Measurements from ENCODE around the gene TRAPPC6A. TPM values are rescaled to one million over a fixed set of nuclear protein-coding genes. Genes with fewer than 3 reads are reported as not detected.

TRAPPC6A gene, protein sequence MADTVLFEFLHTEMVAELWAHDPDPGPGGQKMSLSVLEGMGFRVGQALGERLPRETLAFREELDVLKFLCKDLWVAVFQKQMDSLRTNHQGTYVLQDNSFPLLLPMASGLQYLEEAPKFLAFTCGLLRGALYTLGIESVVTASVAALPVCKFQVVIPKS
- 39.2 to 45.1 TPM (median 43.3 TPM) in 5 replicates for total RNA-seq (2022; extraction: Qiagen RNA extraction)

DNA sequence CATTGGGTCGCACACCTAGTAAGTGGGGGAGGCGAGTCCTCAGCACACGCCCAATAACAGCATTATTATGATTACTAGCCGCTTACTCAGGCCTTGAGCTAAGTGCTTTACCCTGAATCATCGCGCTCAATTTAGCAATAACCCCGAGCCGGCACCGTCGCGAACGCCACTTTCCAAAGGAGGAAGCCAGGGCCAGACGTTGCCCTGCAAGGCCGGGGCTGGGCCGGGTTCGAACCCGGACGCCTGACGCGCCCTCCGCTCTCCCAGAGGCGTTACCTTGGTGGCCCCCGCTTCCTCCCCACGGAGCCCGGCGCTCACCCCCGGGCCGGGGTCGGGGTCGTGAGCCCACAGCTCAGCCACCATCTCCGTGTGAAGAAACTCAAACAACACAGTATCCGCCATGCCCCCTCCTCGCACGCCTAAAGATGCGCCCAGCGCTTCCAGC is at the start of gene TRAPPC6A:
Gene TRAPPC6A (minus strand): TSS at position 421 of the 445 bp plus-strand sequence. CDS start 19 bp downstream, at position 402.

DNA sequence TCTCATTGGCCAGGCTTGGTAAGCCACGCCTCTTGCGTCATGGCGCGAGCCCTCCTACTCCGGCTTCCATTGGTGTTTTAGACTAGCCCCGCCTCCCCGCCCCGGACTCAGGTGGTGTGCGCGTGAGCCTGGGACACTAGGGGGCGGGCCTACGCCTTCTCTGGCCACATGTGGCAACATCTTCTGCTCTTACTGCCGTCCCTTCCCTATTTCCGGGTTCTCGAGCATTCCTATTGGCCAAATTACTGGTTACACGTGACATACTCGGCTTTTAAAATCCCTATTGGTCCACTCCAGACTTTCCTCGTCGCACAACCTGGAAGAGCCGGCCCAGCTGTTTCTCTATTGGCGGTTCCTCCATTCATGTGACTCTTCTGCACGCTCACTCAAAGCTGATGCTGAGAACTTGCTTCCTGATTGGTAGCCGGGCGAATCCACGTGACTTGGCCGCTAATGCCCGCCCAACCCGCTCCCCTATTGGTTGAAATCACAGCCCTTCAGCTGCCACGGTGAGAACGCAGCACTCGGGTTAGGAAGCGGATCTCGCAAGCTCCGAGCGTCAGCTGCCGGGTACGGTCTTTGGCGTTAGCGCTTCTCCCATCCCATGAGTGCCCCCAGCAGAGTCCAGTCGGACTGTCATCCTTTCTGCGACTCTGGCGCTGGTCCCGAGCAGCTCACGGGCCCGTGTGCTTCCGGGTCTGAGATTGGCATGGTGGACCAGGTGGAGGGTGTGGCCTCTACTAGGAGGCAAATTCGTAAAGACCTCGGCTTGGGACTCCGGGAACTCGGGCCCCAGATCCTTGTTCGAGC is 430 bp upstream of the TRAPPC6A start, which contains the start of gene BLOC1S3:
Gene BLOC1S3 (plus strand): TSS at position 523 of the 810 bp plus-strand sequence. CDS start 513 bp downstream, outside the sequence.

DNA sequence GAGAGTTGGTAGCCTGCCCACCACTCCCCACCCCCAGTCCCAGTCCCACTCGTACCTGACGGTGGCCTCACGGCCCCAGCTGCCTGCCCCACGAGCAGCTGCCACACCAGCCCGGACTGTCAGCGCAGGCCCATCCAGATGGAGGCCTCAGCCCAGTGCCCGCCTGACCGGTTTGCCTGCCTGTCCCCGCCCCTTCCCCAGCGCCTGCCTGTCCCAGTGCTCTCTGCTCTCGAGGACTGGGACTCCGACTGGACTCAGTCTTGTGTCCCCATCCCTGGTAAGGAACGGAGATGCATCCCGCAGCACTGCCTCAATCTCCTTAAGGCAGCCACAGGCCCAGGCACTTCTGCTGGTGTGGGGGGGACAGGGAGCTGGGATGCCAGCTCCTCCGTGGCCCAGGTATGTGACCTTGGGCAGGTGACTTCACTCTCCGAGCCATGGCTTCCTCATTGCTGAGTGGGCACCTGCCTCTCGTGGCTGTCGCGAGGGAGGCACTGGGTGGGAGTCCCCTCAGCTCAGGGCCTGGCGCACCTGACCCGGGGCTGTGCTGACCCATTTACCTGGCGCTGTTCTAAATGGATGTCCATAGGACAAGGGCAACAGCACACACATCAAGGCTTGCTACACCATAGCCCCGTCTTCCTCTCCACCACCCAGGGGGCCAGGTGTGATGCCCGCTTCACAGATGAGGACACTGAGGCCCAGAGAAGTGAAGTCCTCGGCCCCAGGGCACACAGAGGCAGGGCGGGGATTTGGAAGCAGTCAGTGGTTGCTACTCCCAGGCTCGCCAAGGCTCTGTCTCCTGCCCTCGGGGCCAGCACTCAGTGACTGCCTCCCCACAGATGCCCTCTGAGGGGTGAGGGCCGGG is 16.9 kb downstream of the TRAPPC6A start, which contains the start of gene NKPD1:
Gene NKPD1 (minus strand): TSS at position 113 of the 868 bp plus-strand sequence. CDS start 832 bp downstream, outside the sequence.

Other genes with a start within 250 kb of the TRAPPC6A start
- not detected in 5 replicates for gene APOC4, start 236.0 kb downstream of the TRAPPC6A start, total RNA-seq (2022; extraction: Qiagen RNA extraction)
- not detected in 5 replicates for gene APOC2, start 232.2 kb downstream of the TRAPPC6A start, total RNA-seq (2022; extraction: Qiagen RNA extraction)
- 141 to 188 TPM (median 176 TPM) in 5 replicates for gene CLPTM1, start 222.9 kb downstream of the TRAPPC6A start, total RNA-seq (2022; extraction: Qiagen RNA extraction)
- 28.1 to 57.8 TPM (median 50.6 TPM) in 5 replicates for gene RELB, start 176.8 kb downstream of the TRAPPC6A start, total RNA-seq (2022; extraction: Qiagen RNA extraction)
- 49.4 to 78.5 TPM (median 72.9 TPM) in 5 replicates for gene CLASRP, start 139.2 kb downstream of the TRAPPC6A start, total RNA-seq (2022; extraction: Qiagen RNA extraction)
- gene ZNF296, start 101.8 kb downstream of the TRAPPC6A start, total RNA-seq (2022; extraction: Qiagen RNA extraction) = 5.3 to 12.0 TPM (median 10.1 TPM) in 5 replicates
- gene GEMIN7, start 99.0 kb downstream of the TRAPPC6A start, total RNA-seq (2022; extraction: Qiagen RNA extraction) = 85.7 to 94.2 TPM (median 89.0 TPM) in 5 replicates
- gene PPP1R37, start 85.1 kb downstream of the TRAPPC6A start, total RNA-seq (2022; extraction: Qiagen RNA extraction) = 21.1 to 33.7 TPM (median 30.5 TPM) in 5 replicates
- gene NKPD1, start 17.3 kb downstream of the TRAPPC6A start, total RNA-seq (2022; extraction: Qiagen RNA extraction) = 0.09 to 0.21 TPM (median 0.10 TPM) in 5 replicates
- 10.7 to 15.5 TPM (median 14.7 TPM) in 5 replicates for gene BLOC1S3, start 547 bp upstream of the TRAPPC6A start, total RNA-seq (2022; extraction: Qiagen RNA extraction)
- 0.58 to 1.8 TPM (median 1.3 TPM) in 5 replicates for gene EXOC3L2, start 67.2 kb upstream of the TRAPPC6A start, total RNA-seq (2022; extraction: Qiagen RNA extraction)
- 5.7 to 7.3 TPM (median 6.4 TPM) in 5 replicates for gene MARK4, start 73.0 kb upstream of the TRAPPC6A start, total RNA-seq (2022; extraction: Qiagen RNA extraction)
- not detected in 5 replicates for gene CKM, start 144.6 kb upstream of the TRAPPC6A start, total RNA-seq (2022; extraction: Qiagen RNA extraction)
- gene KLC3, start 162.5 kb upstream of the TRAPPC6A start, total RNA-seq (2022; extraction: Qiagen RNA extraction) = 0.62 to 1.1 TPM (median 0.85 TPM) in 5 replicates
- 10.7 to 15.6 TPM (median 12.6 TPM) in 5 replicates for gene ERCC2, start 192.3 kb upstream of the TRAPPC6A start, total RNA-seq (2022; extraction: Qiagen RNA extraction)
- gene PPP1R13L, start 226.8 kb upstream of the TRAPPC6A start, total RNA-seq (2022; extraction: Qiagen RNA extraction) = 29.4 to 40.5 TPM (median 30.3 TPM) in 5 replicates
- gene POLR1G, start 228.4 kb upstream of the TRAPPC6A start, total RNA-seq (2022; extraction: Qiagen RNA extraction) = 41.9 to 52.7 TPM (median 46.6 TPM) in 5 replicates
- gene ERCC1, start 245.7 kb upstream of the TRAPPC6A start, total RNA-seq (2022; extraction: Qiagen RNA extraction) = 127 to 168 TPM (median 156 TPM) in 5 replicates

All from A549 treated with CORT108297 at 1 μM for 4 hours (cell line).